ENCODE measurements around the gene PCDHGA7.

DNA sequence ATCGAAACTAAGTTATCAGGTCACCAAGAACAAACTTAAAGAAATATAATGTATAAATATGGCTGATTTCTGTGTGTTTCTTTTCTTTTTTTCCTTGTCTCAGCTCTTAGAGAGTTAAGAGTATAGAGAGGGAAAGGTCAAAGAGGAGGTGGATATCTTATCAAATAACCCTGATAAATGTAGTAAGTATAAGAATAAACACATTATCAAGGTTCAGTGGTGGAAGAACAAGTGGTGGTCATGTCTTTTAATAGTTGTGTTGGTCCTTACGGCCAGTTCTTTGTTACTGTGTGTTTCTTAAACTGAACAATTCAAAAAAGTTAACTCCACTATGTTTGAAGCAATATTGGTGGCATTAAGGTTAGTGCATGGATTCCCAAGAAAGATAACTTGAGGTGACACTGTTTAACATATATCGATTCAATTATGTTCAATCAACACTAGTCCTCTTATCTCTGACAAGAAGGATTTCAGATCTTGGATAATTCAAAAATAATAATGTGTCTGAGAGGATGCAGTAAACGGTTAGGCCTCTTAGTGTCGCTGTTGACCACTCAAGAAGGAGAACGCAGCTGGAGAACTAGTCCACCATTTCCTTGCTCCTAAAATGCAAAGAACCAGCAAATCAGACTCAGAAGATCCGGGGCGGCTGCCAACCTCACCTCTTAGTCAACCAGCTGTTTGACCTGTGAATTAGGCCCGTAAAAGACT lies 39.1 kb upstream of the PCDHGA7 start, which contains the start of gene PCDHGA3:
- TF ChIP-seq POLR2A (IDR thresholded peaks at IDR 0.05): no peak
- TF ChIP-seq, protein P1, sequence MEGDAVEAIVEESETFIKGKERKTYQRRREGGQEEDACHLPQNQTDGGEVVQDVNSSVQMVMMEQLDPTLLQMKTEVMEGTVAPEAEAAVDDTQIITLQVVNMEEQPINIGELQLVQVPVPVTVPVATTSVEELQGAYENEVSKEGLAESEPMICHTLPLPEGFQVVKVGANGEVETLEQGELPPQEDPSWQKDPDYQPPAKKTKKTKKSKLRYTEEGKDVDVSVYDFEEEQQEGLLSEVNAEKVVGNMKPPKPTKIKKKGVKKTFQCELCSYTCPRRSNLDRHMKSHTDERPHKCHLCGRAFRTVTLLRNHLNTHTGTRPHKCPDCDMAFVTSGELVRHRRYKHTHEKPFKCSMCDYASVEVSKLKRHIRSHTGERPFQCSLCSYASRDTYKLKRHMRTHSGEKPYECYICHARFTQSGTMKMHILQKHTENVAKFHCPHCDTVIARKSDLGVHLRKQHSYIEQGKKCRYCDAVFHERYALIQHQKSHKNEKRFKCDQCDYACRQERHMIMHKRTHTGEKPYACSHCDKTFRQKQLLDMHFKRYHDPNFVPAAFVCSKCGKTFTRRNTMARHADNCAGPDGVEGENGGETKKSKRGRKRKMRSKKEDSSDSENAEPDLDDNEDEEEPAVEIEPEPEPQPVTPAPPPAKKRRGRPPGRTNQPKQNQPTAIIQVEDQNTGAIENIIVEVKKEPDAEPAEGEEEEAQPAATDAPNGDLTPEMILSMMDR (IDR thresholded peaks at IDR 0.05): peak; percentile 34 to 61 (median 54)

Measured in heart left ventricle (tissue), 13 donors.